GM12892 (cell line): Measurements from ENCODE around the gene KLHL20.
"Not testable (repeated sequence)": the region's sequence is repeated elsewhere in the genome, so short reads cannot be mapped to it uniquely, and the experiment has no call there.

Source experiments
- POLR2A ChIP-seq: IDR thresholded peaks from 2 replicates; pipeline ENCODE4 v1.6.1; 2011; ENCODE audit warnings: low read depth, low read length, control low read depth
- POLR2AphosphoS5 ChIP-seq: IDR thresholded peaks from 2 replicates; pipeline ENCODE4 v1.6.1; 2011; ENCODE audit warnings: low read depth, low read length, control low read depth

GRCh38 chr1:173736104-173736503 is 21.3 kb downstream of the KLHL20 start:
- TF ChIP-seq POLR2A, POLR2AphosphoS5: not testable (repeated sequence)
